Cardiac fibroblast (primary cell): ENCODE results near the gene ADPGK.
A peak's percentile ranks its signal among the peaks of the same experiment; 100 is the strongest.

Experiments used
- DNase-seq, 2 donors: peaks; one replicate each; pipeline versions ENCODE4 v3.0.0 to v3.0.0-alpha.2; 2010; ENCODE audit warnings: low read depth in 2 of 2
- H3K4me3 ChIP-seq, 2 donors: replicated peaks in 1 of 2; 1 replicate in 1 of 2; 2 replicates in 1 of 2; pipeline ENCODE4 v1.5.1; 2011; ENCODE audit warnings: low read depth in 2 of 2, low read length in 2 of 2, mild to moderate bottlenecking in 2 of 2, moderate library complexity in 1 of 2
- CTCF ChIP-seq: IDR thresholded peaks from one replicate; pipeline ENCODE4 v1.5.1; 2011; ENCODE audit warnings: low read depth, mild to moderate bottlenecking, low read length, inconsistent platforms

The ADPGK gene

GRCh38 chr15:72792431-72792830, 8.9 kb upstream of the ADPGK start:
- no peak for DNase-seq
- TF ChIP-seq CTCF: no peak
- no peak overlapping the region for H3K4me3 ChIP-seq

GRCh38 chr15:72790302-72790910, 6.8 kb upstream of the ADPGK start:
- no peak overlapping the region for H3K4me3 ChIP-seq
- peak in 1 of 2 donors; percentile 70 for DNase-seq
- no peak for TF ChIP-seq CTCF

GRCh38 chr15:72787526-72787925, 4.0 kb upstream of the ADPGK start:
- no peak for DNase-seq
- no peak overlapping the region for H3K4me3 ChIP-seq
- no peak for TF ChIP-seq CTCF

GRCh38 chr15:72786676-72787345, 3.3 kb upstream of the ADPGK start:
- H3K4me3 ChIP-seq: no peak overlapping the region
- no peak for DNase-seq
- no peak for TF ChIP-seq CTCF

- no peak for DNase-seq
- H3K4me3 ChIP-seq: no peak overlapping the region
- no peak for TF ChIP-seq CTCF
These were observed 2.7 kb upstream of the ADPGK start for GRCh38 chr15:72786242-72786641.

DNA sequence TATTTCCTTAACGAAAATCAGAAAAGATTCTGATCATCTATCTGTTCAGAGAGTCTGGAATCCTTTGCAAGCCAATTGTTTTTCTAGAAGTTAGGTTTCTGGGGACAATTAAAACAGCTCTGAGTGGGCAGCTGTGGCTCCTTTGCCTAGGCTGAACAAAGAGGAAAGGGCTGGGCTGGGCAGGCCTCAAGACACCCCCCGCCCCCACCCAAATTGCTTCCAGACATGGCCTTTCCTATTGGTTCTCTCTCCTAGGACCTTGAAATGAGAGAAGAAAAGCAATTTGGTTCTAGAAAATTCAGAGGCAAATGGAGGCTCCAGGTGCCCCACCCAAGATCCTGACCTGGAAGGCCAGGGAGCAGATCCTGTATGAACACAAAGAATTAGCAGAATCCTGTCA, 2.3 kb upstream of the ADPGK start:
- no peak overlapping the region for H3K4me3 ChIP-seq
- no peak for DNase-seq

More for the DNA sequence above, 2.3 kb upstream of the ADPGK start:
- no peak for TF ChIP-seq CTCF
